Adipocyte (in vitro differentiated cells): Measurements from ENCODE around the gene OBI1.

ENCODE experiments used
- DNase-seq: peaks from one replicate; pipeline ENCODE4 v3.0.0-alpha.2; 2015; ENCODE audit warnings: low read depth
- H3K27me3 ChIP-seq: replicated peaks from 2 replicates; pipeline ENCODE4 v1.7.0; 2013; ENCODE audit warnings: mild to moderate bottlenecking, low read length, moderate library complexity; ENCODE audit not compliant: control insufficient read depth, insufficient read depth
- H3K36me3 ChIP-seq: 2 replicates; pipeline ENCODE4 v1.7.0; 2013; ENCODE audit warnings: low read length, mild to moderate bottlenecking, moderate library complexity; ENCODE audit not compliant: control insufficient read depth, insufficient read depth, severe bottlenecking
- H3K4me1 ChIP-seq: 2 replicates; pipeline ENCODE4 v1.7.0; 2013; ENCODE audit warnings: mild to moderate bottlenecking, low read length, moderate library complexity; ENCODE audit not compliant: control insufficient read depth, insufficient read depth
- H3K4me3 ChIP-seq: 2 replicates; pipeline ENCODE4 v1.7.0; 2013; ENCODE audit warnings: mild to moderate bottlenecking, low read length, moderate library complexity
- H3K9ac ChIP-seq: 2 replicates; pipeline ENCODE4 v1.7.0; 2013; ENCODE audit warnings: mild to moderate bottlenecking, low read length, moderate library complexity
- H3K9me3 ChIP-seq: 2 replicates; pipeline ENCODE4 v1.7.0; 2013; ENCODE audit warnings: mild to moderate bottlenecking, low read length, moderate library complexity; ENCODE audit not compliant: control insufficient read depth

OBI1 gene

DNA sequence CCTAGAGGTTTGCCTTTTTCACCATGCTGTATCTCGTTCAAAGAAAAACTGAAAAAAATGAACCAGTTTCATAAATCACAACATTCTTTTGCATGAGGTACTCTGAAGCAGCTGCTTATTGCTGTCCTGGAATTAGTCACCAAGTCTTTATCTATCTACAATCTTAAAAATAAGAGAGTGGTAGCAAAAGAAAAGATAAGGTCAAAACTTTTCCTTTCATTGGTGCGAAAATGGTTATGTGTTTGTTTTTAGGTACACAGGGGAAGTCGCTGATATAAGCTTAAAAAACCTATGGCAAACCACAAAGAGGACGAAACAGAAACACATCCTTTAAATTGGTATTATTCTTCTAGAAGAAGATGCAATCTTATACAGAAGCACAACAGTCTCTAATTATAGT is 20.7 kb downstream of the OBI1 start:
- DNase-seq, result no peak
- no peaks in the 10 kb centered on the region for H3K27me3 ChIP-seq
- peaks cover 60% of the 10 kb centered on the region for H3K36me3 ChIP-seq
- no peaks in the 10 kb centered on the region for H3K4me1 ChIP-seq
- H3K9me3 ChIP-seq, result no peaks in the 10 kb centered on the region
- H3K4me3 ChIP-seq, result no peak overlapping the region
- no peak overlapping the region for H3K9ac ChIP-seq

- Histone ChIP-seq H3K27me3 (no peaks in the 10 kb centered on the region), H3K9me3 (no peaks in the 10 kb centered on the region), H3K4me1 (no peaks in the 10 kb centered on the region), H3K4me3 (no peak overlapping the region), H3K9ac (no peak overlapping the region), H3K36me3 (peaks cover 75% of the 10 kb centered on the region)
- no peak for DNase-seq
Measured at GRCh38 chr13:78636495-78636894, 22.5 kb downstream of the OBI1 start.

GRCh38 chr13:78632996-78633395 is 26.0 kb downstream of the OBI1 start:
- Histone ChIP-seq H3K4me3 (no peak overlapping the region), H3K4me1 (no peaks in the 10 kb centered on the region), H3K27me3 (no peaks in the 10 kb centered on the region), H3K9ac (no peak overlapping the region), H3K36me3 (peaks cover 70% of the 10 kb centered on the region), H3K9me3 (no peaks in the 10 kb centered on the region)
- no peak for DNase-seq

DNA sequence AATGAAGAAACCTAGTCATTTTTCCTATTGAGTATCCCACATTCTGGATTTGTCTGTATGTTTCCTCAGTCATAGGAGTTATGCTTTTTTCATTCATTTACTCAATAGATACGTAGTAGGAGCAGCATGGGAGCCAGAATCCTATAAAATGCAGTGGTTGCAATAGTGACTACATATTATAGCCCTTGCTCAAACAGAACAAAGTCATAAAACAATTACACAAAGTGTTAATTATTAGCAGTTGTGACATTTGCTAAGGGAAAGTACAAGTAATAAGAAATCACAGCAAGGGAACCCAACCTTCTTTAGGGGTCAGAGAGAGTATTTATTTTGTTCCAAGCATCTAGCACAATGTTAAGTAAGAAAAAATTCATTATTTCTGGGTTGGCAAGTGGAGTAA is 27.9 kb downstream of the OBI1 start:
- H3K4me1 ChIP-seq, result no peaks in the 10 kb centered on the region
- DNase-seq, result no peak
- H3K36me3 ChIP-seq, result peaks cover 55% of the 10 kb centered on the region
- H3K9me3 ChIP-seq, result no peaks in the 10 kb centered on the region
- no peak overlapping the region for H3K9ac ChIP-seq
- H3K27me3 ChIP-seq, result no peaks in the 10 kb centered on the region
- no peak overlapping the region for H3K4me3 ChIP-seq

GRCh38 chr13:78630511-78630910 is 28.4 kb downstream of the OBI1 start:
- no peaks in the 10 kb centered on the region for H3K4me1 ChIP-seq
- H3K9ac ChIP-seq, result no peak overlapping the region
- no peaks in the 10 kb centered on the region for H3K9me3 ChIP-seq
- no peaks in the 10 kb centered on the region for H3K27me3 ChIP-seq
- no peak for DNase-seq
- no peak overlapping the region for H3K4me3 ChIP-seq
- peaks cover 55% of the 10 kb centered on the region for H3K36me3 ChIP-seq

- H3K27me3 ChIP-seq, result no peaks in the 10 kb centered on the region
- H3K4me3 ChIP-seq, result no peak overlapping the region
- no peak for DNase-seq
- H3K4me1 ChIP-seq, result no peaks in the 10 kb centered on the region
- no peaks in the 10 kb centered on the region for H3K9me3 ChIP-seq
- H3K9ac ChIP-seq, result no peak overlapping the region
- H3K36me3 ChIP-seq, result peaks cover 23% of the 10 kb centered on the region
Measured at GRCh38 chr13:78625384-78625783, 33.6 kb downstream of the OBI1 start.

DNA sequence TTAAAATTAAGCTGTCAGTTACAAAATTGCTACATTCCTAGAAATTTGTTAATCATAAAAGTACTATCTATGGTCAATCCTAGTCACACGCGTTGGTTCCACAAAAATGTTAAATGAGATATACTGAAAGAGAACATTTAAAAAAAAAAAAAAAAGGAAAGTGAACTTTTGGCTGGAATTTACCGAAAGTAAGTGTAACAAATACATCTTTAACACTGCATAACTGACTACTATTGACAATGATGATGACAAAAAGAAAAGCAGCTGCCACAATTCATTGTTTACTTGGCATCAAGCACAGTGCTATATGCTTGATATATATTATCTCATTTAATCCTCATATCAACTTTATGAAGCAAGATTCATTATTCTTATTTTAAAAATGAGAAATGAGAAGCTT is 35.8 kb downstream of the OBI1 start:
- DNase-seq, result no peak
- H3K9me3 ChIP-seq, result no peaks in the 10 kb centered on the region
- no peaks in the 10 kb centered on the region for H3K27me3 ChIP-seq
- H3K9ac ChIP-seq, result no peak overlapping the region
- H3K4me3 ChIP-seq, result no peak overlapping the region
- H3K36me3 ChIP-seq, result peaks cover 15% of the 10 kb centered on the region
- H3K4me1 ChIP-seq, result no peaks in the 10 kb centered on the region

GRCh38 chr13:78620936-78621470 is 38.0 kb downstream of the OBI1 start:
- no peaks in the 10 kb centered on the region for H3K4me1 ChIP-seq
- no peaks in the 10 kb centered on the region for H3K9me3 ChIP-seq
- no peak for DNase-seq
- H3K27me3 ChIP-seq, result no peaks in the 10 kb centered on the region
- no peak overlapping the region for H3K9ac ChIP-seq
- peaks cover 25% of the 10 kb centered on the region for H3K36me3 ChIP-seq
- no peak overlapping the region for H3K4me3 ChIP-seq

GRCh38 chr13:78618411-78618810 is 40.5 kb downstream of the OBI1 start:
- Histone ChIP-seq H3K4me1 (no peaks in the 10 kb centered on the region), H3K9ac (no peak overlapping the region), H3K36me3 (peaks cover 33% of the 10 kb centered on the region), H3K4me3 (no peak overlapping the region), H3K9me3 (no peaks in the 10 kb centered on the region), H3K27me3 (no peaks in the 10 kb centered on the region)
- no peak for DNase-seq

GRCh38 chr13:78611040-78611439 is 47.9 kb downstream of the OBI1 start:
- H3K4me3 ChIP-seq, result no peak overlapping the region
- H3K4me1 ChIP-seq, result peaks cover 14% of the 10 kb centered on the region
- peaks cover 6% of the 10 kb centered on the region for H3K9me3 ChIP-seq
- no peak for DNase-seq
- H3K36me3 ChIP-seq, result peaks cover 8% of the 10 kb centered on the region
- no peak overlapping the region for H3K9ac ChIP-seq
- peaks cover 43% of the 10 kb centered on the region for H3K27me3 ChIP-seq

GRCh38 chr13:78610381-78610883 is 48.5 kb downstream of the OBI1 start:
- H3K36me3 ChIP-seq, result peaks cover 4% of the 10 kb centered on the region
- DNase-seq, result no peak
- H3K4me3 ChIP-seq, result no peak overlapping the region
- H3K4me1 ChIP-seq, result peaks cover 14% of the 10 kb centered on the region
- H3K9ac ChIP-seq, result no peak overlapping the region
- peaks cover 49% of the 10 kb centered on the region for H3K27me3 ChIP-seq
- H3K9me3 ChIP-seq, result peaks cover 6% of the 10 kb centered on the region
